Uterus (tissue), 2 donors: ENCODE results near the gene SDCCAG8.

Experiments
- POLR2A ChIP-seq, 2 donors: fragments of 450-650 bp; IDR thresholded peaks; one replicate each; pipeline ENCODE4 v1.6.1; 2016; ENCODE audit warnings: antibody characterized with exemption in 2 of 2, mild to moderate bottlenecking in 1 of 2, moderate library complexity in 1 of 2
- TF ChIP-seq, protein P1 (sequence below), 4 experiments: fragments of 200-600 bp in 2 of 4; fragments of 450-650 bp in 2 of 4; sonication (generic) in 2 of 4; IDR thresholded peaks; one replicate each; pipeline ENCODE4 v1.5.1; 2016 to 2019; ENCODE audit warnings: antibody characterized with exemption in 4 of 4, mild to moderate bottlenecking in 2 of 4, moderate library complexity in 1 of 4

DNA sequence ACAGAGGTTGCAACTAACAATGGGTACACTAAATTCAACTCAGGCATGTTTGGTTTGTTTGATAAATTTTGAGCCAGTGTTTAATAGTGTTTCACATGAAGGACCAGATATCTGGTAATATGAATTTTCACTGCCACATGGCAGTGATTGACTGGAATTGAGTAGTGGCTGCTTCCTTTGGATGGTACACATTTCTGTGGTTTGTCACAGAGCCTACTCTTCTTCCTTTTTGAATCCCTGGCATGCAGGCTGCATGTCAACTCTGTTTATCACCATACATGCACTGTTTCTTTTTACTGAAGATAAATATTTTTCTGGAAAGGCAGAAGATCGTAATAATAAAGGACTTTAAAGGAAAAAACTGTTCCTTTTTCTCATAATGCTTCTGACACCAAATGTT lies 35.5 kb downstream of the SDCCAG8 start:
- TF ChIP-seq, protein P1, sequence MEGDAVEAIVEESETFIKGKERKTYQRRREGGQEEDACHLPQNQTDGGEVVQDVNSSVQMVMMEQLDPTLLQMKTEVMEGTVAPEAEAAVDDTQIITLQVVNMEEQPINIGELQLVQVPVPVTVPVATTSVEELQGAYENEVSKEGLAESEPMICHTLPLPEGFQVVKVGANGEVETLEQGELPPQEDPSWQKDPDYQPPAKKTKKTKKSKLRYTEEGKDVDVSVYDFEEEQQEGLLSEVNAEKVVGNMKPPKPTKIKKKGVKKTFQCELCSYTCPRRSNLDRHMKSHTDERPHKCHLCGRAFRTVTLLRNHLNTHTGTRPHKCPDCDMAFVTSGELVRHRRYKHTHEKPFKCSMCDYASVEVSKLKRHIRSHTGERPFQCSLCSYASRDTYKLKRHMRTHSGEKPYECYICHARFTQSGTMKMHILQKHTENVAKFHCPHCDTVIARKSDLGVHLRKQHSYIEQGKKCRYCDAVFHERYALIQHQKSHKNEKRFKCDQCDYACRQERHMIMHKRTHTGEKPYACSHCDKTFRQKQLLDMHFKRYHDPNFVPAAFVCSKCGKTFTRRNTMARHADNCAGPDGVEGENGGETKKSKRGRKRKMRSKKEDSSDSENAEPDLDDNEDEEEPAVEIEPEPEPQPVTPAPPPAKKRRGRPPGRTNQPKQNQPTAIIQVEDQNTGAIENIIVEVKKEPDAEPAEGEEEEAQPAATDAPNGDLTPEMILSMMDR (IDR thresholded peaks at IDR 0.05), result no peak
- no peak for TF ChIP-seq POLR2A (IDR thresholded peaks at IDR 0.05)
